Coronary artery (tissue), 2 donors: ENCODE results near the gene SNX24.

Experiments
- DNase-seq: peaks from one replicate; pipeline ENCODE4 v3.0.0-alpha.2; 2017; ENCODE audit warnings: low spot score
- H3K27ac ChIP-seq, 2 donors: fragments of 200-600 bp; sonication (generic); one replicate each; pipeline ENCODE4 v1.5.1; 2016 to 2019
- H3K4me3 ChIP-seq: fragments of 200-600 bp; sonication (generic); 2 replicates; pipeline ENCODE4 v1.5.1; 2016; ENCODE audit warnings: mild to moderate bottlenecking, moderate library complexity
- CTCF ChIP-seq: fragments of 200-600 bp; sonication (generic); IDR thresholded peaks from one replicate; pipeline ENCODE4 v1.5.1; 2019; ENCODE audit warnings: antibody characterized with exemption

Gene SNX24

DNA sequence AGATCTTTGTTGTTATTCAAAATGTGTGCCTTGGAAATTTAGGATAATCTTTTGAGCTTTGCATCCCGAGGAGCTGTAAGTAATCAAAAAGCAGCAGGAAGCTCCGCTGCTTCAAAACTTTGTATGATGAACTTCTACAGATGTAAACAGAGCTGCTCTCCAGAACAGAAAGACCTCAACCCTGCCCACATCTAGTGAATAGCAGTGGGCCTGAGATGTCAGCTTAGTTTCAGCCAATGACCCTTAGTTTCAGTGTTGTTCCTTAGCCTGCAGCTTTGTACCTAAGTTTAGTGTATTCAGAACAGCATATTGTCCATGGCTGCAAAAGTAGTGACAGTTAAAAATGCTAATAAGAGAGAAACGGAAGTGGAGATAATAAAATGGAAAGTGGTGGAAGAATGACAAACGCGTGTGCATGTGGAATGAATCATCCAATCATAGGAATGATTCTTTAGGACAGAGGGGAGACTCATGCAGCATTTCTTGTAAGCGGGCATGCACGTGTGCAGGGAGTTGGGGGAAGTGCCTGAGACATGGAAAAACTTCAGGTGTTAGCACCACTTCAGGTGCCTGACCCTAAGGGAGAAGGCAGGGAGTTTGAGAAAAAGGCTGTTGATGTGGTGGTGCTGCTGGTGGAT, 24.9 kb downstream of the SNX24 start:
- TF ChIP-seq CTCF: no peak
- H3K4me3 ChIP-seq: no peak overlapping the region
- no peak for DNase-seq
- no peak overlapping the region for H3K27ac ChIP-seq

DNA sequence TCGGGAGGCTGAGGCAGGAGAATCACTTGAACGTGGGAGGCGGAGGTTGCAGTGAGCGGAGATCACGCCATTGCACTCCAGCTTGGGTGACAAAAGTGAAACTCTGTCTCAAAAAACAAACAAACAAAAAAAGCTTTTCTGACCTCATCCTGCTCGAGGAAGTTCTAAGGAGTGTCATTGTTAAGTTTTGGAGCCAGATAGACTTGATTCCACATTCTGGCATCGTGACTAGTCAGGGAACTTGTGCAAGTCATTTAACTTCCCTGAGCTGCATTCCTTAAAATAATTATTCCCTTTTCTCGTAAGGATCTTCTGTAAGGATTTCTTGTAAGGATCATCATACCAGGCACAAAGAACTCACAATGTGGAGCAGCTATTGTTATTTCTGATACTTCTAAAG, 26.2 kb downstream of the SNX24 start:
- DNase-seq: no peak
- Histone ChIP-seq H3K4me3 (no peak overlapping the region), H3K27ac (no peak overlapping the region)
- TF ChIP-seq CTCF: no peak

- TF ChIP-seq CTCF: no peak
- Histone ChIP-seq H3K4me3 (no peak overlapping the region), H3K27ac (no peak overlapping the region)
- DNase-seq: no peak
Measured at GRCh38 chr5:122874179-122874875, 28.9 kb downstream of the SNX24 start.

DNA sequence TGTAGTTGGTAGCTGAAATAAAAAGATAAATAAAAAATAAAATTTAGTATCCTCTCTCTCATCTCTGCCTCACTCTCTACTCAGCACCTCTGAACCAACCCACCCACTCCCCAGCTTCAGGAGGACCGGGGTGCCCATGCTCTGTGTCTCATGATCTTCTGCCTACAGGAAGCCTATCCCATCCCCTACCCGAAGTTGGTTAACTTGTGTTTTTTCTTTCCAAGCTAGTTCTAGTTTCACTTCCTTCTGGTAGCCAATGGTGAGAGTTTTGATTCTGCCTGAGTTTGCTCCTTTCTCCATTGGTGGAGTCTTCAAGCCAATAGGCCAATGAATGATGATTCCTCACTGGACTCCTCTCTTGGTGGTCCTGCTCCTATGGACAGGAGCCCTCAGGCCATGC, 32.1 kb downstream of the SNX24 start:
- H3K27ac ChIP-seq: no peak overlapping the region
- TF ChIP-seq CTCF: no peak
- no peak for DNase-seq
- no peak overlapping the region for H3K4me3 ChIP-seq

DNA sequence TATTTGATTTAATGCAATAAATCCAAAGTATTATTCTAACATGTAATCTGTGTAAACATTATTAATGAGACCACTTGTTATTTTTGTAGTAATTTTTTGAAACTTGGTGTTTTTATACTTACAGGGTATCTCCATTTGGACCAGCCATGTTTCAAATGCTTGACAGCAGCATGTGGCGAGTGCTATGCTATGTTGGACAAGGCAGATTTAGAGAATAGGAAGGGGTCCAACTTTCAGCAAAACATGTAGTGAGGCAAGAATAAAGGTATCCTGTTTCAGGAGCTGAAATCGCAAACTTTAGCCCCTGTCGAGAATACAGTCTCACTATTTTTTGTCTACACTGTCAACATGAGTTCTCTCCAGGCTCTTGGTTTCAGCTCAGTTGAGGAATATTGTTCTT, 33.7 kb downstream of the SNX24 start:
- no peak for TF ChIP-seq CTCF
- H3K27ac ChIP-seq: no peak overlapping the region
- DNase-seq: no peak
- no peak overlapping the region for H3K4me3 ChIP-seq

DNA sequence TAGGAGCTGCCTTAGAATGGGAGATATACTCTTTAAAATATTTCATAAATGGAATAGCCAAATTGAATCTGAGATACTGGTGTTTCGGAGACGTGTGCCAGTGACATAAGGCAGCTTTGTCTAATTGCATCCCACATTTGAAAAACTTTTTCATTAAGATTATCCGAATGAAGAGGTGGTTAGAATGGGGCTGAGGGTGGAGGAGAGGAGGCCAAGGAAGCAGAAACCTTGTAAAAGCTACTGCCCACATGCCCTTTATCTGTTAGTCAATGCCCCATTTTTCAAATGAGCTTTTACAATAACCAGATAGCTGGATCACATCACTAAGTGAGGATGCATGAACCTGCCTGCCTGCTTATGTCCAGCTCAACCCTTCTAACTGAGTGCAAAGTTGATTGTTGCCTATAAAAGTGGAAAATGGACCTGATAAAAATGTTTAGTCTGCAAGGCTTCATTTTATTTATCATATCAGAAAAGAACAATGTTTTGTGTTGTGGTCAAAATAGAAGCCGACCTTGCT, 34.8 kb downstream of the SNX24 start:
- no peak for DNase-seq
- Histone ChIP-seq H3K4me3 (no peak overlapping the region), H3K27ac (no peak overlapping the region)
- TF ChIP-seq CTCF: no peak

- Histone ChIP-seq H3K4me3 (no peak overlapping the region), H3K27ac (no peak overlapping the region)
- no peak for TF ChIP-seq CTCF
- DNase-seq: no peak
Measured at GRCh38 chr5:122880749-122881148, 35.3 kb downstream of the SNX24 start.
